ENCODE results near the gene SFXN3.

SFXN3 gene

DNA sequence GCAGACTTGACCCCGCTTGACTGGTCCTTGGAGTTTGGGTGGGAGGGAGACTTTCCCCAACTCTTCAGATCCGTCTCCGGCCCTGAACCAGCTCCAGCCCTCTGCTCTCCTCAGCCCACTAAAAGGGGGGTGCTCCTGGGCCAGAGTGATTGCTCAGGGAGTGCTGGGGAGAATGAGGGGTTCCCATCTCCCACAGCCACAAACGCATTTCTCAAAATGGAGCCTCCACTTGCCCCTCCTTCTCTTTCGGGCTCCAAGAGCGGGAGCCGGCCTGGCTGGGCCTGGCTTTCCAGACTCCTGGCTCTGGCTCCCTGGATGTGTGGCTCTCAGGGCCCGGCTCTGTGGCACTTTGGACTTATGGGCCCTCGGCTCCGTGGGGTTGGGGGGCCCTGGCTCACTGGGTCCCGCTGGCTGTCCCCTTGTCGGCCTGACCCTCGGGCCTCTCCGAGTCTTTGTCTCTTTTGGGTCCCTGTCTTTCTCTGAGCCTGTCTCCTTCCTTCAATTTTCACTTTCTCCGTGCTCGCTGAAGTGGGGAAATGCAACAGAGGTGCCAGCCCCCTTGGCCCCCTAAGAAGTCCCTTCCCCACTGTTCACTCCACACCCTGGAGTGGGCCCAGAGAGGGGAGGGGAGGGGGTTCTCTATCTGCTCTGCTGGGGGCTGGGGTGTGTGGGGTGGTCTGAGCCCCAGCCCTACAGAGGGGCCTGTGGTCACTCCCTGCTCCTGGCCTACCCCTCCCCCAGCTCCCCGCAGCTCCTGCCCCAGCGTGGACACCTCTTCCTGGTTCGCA lies 30.7 kb upstream of the SFXN3 start:
- DNase-seq = no peak

DNA sequence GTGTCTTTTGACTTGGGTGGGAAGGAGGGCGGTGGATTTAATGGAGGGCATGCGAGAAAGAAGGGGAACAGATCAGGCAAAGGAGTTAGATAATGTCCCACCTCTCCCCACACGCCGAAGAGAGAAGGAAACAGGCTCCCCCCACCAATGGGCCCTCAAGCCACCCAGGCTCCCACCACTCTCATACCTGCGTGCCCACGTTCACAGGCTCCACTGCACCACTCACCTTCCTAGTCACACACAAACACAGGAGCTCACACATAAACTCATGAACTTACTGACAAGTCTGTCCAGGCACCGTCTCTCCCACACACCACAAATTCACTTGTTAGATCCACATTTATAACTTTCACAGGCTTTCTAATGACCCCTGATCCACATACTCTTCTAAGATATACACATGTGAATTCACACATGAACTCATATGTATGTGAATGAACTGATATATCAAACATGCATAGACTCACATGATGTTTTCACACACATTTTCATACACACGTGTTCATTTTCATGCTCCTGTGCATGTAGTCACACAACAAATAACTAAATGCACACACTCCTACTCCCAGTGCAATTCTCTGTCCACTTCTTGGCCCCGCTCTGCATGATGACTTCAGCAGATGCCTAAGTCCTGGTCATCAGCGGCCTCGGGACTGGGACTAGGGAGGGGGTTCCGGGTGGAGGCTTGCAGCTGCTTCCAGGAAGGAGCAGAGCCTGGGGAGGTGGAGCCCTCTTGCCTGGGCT lies 29.9 kb upstream of the SFXN3 start:
- DNase-seq = no peak

DNA sequence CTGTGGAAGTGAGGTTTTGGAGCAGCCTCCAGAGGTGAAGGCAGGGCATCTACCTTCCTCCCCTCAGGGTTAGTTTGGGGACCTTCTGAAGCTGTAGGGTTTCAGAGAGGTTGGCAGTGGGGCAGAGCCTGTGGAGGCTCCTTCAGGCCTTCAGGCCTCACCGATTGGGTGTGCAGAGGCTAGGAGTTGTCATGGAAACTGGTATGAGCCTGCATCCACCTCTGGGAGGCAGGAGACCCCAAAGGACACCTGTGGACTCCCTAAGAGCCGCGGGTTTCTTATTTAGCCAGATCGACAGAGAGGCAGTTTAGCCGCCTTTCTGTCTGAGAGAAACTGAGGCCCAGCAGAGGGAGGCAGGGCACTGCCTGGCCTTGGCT lies 29.4 kb upstream of the SFXN3 start:
- DNase-seq = no peak

DNA sequence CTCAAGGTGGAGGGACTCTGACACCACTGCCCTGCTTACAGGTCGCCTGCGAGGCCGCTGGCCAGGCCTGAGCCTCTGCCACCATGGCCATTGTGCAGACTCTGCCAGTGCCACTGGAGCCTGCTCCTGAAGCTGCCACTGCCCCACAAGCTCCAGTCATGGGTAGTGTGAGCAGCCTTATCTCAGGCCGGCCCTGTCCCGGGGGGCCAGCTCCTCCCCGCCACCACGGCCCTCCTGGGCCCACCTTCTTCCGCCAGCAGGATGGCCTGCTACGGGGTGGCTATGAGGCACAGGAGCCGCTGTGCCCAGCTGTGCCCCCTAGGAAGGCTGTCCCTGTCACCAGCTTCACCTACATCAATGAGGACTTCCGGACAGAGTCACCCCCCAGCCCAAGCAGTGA lies 28.6 kb upstream of the SFXN3 start:
- DNase-seq = no peak

DNA sequence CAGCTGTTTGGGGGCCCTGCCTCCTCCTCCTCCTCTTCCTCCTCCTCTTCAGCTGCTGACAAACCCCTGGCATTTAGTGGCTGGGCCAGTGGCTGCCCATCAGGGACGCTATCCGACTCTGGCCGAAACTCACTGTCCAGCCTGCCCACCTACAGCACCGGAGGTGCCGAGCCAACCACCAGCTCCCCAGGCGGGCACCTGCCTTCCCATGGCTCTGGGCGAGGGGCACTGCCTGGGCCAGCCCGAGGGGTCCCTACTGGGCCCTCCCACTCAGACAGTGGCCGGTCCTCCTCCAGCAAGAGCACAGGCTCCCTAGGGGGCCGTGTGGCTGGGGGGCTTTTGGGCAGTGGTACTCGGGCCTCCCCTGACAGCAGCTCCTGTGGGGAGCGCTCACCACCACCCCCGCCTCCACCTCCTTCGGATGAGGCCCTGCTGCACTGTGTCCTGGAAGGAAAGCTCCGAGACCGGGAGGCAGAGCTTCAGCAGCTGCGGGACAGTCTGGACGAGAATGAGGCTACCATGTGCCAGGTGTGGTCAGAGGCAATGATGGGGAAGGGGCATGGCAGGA lies 27.3 kb upstream of the SFXN3 start:
- no peak for DNase-seq

DNA sequence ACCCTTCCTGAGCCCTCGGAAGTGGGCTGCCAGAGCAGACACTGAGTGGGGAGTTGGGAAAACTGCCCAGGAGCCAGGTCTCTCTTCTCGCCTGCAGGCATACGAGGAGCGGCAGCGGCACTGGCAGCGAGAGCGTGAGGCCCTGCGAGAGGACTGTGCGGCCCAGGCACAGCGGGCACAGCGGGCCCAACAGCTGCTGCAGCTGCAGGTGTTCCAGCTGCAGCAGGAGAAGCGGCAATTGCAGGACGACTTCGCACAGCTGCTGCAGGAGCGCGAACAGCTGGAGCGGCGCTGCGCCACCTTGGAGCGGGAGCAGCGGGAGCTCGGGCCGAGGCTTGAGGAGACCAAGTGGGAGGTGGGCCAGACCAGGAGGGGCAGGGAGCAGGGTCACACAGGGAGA lies 25.7 kb upstream of the SFXN3 start:
- DNase-seq = no peak

DNA sequence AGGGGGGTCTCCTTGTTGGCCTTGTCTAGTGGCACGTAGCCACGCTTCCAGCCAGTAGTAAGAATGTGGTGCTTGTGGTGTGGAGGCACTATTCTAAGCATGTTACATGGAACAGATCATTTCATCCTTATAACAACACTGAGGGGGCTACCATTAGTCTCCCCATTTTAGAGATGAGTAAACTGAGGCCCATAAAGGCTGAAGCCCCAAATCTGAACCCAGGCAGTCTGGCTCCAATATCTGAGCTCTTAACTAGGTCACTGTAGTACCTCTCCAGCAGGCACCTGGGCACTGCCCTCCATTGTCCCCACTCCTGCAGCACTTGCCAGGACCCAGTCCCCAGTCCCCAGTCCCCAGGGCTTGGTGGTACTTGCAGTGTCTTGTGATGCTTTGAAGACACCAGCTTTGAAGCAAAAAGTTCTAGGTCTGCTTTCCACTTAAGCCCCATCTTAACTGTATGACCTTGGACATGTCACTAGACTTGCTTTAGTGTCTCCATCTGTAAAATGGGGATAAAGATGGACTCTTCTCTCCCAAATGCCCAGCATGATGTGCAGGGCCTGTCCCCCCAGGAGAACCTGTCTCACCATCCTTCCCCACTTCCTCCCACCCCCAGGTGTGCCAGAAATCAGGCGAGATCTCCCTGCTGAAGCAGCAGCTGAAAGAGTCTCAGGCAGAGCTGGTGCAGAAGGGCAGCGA lies 25.0 kb upstream of the SFXN3 start:
- no peak for DNase-seq

DNA sequence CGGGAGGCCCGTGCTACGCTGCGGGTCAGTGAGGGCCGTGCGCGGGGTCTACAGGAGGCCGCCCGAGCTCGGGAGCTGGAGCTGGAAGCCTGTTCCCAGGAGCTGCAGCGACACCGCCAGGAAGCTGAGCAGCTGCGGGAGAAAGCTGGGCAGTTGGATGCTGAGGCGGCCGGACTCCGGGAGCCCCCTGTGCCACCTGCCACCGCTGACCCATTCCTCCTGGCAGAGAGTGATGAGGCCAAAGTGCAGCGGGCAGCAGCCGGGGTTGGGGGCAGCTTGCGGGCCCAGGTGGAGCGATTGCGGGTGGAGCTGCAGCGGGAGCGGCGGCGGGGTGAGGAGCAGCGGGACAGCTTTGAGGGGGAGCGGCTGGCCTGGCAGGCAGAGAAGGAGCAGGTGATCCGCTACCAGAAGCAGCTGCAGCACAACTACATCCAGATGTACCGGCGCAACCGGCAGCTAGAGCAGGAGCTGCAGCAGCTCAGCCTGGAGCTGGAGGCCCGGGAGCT lies 24.4 kb upstream of the SFXN3 start:
- no peak for DNase-seq

DNA sequence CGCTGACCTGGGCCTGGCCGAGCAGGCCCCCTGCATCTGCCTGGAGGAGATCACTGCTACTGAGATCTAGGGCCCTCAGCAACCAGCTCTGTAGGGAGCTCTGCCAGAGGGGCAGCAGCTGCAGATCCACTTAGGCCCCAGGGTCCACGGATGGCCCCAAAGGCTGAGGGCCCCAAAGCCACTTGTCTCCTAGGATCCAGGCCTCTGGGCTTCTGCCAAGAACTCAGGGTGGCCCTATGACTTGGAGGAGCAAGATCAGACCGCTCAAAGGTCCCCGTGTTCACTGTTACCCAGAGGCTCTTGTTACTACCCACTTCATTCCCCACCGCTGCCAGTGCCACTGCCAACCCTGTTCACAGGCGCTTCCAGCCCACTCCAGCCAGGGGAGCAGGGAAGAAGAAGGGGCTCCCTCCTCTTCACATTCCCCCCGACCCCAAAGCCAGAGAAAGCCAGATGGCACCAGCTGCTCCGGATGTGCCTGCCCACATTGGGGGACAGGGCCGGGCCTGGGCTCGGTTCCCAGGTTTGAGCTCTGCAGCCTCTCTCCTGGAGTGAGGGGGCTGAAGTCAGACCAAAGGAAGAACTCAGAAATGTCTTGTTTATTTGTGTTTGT lies 23.8 kb upstream of the SFXN3 start:
- DNase-seq = no peak

DNA sequence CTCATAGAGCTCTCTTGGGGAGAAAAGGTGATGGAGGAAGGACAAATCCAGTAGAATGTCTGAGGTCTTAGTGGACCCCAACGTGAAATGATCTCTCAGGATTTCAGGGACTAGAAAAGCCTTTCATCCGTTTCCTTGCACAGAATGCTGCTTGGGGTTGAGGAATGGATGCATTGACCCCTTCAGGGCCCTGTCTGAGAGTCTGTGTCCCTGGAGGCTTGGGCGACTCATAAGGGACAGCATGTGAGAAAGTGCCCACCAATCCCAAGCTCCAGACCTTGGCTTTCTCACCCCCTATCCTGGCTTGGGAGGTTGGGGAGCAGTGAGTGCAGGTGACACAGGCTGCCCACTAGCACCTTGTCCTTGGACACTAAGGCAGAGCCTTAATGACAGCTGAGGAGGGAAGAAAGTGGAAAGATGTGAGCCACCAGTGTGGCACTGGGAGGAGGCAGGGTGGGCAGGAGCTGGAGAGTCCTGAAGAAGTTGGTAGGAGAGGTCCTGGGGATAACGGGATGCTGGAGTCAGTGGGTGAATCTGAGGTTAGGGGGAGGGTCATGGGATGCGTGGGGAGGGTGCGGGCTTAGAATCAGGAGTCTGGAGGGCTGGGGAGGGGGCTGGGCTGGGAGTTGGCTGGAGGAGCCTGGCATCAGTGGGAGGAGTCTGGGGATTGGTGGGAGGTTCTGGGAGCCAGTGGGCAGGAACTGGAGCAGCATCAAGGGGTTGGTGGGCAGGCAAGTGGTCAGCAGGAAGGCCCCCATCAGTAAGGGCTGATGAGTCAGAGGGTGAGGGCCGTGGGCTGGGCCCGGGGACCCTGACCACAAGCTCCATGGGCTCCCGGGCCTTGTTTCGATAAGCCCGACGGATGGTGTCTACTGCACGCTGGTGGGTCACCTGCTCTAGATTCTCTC lies 22.9 kb upstream of the SFXN3 start:
- DNase-seq = no peak

DNA sequence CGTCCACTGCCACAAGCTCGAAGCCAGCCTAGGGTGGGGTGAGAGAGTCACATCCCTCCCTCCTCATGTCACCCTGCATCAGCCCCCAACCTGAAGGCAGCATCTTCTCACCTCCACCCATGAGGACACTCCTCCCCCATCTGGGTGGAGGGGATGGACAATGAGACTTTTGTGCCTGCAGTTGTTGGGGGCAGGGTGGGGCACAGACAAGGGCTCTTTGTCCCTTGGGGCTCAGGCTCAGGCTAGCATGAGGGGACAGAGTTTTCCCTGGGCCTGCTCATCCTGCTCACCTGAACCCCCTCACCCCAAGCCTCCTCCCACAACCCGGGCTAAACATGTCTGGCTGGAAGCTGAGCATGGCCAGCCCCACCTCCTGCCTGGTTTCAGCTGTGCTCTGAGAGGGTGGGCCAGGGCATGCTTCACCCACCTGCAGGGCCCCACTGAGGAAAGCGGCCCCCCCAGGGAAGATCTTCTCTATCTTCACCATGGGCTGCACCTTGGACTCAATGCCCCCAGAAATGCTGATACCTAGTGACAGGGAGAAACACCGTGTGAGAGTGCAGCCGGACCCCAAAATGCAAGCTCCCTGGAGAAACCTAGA lies 22.1 kb upstream of the SFXN3 start:
- DNase-seq = no peak

DNA sequence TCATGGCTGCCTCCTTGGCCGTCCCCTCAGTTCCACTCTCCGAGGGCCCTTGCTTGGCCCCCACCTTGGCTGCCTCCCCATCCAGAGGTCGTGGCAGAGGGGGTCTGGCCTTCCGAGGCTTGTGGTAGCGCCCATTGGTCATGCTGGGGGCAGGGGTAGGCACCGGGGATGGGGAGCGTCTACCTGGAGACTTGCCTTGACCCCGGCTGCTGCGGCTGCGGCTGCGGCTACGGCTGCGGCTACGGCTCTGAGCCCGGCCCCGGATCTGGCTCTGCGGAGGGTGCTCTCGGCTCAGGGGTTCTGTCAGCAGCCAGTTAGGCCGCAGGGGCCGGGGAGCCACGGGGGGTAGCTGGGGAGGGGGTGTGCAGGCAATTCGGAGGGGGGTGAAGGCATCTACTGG lies 20.7 kb upstream of the SFXN3 start:
- no peak for DNase-seq

DNA sequence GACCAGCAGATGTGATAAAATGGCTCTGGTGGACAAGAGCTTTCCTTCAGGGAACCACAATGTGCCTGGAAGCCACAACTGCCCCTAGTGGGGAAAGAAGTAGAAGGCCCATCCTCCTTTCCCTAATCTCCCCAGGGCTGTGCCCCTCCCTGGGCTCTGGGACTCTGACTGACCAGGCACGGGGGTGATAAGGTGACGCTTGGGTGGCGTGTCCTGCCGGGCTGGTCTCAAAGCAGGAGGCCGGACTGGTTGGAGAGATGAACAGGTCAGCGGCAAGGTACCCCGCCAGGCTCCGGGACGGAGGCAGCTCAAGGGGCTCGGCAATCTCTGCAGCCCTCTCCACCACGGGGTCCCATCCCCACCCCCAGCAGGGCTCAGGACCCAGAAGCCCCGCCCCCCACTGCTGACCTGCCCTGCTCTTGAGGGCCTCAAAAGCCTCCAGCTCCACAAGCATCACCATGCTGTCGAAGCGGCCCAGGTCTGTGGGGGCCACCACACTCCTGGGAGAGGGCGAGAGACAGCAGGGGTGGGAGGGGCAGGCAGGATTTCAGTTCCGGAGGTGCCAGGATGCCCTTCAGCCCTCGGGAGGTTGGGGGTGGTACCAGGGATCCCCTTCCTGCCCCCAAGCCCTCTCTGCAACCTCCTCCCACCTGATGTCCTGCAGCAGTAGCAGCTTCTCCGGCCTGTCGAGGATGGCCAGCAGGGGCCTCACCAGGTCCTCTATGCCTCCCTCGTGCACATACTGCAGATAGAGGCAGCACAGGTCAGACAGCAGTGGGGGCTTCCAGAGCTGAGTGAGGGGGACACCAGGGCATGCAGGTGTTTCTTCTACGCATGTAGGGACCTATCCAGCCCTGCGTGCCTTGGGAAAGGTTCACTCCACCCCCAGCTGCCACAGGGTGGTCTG lies 19.3 kb upstream of the SFXN3 start:
- DNase-seq = no peak

DNA sequence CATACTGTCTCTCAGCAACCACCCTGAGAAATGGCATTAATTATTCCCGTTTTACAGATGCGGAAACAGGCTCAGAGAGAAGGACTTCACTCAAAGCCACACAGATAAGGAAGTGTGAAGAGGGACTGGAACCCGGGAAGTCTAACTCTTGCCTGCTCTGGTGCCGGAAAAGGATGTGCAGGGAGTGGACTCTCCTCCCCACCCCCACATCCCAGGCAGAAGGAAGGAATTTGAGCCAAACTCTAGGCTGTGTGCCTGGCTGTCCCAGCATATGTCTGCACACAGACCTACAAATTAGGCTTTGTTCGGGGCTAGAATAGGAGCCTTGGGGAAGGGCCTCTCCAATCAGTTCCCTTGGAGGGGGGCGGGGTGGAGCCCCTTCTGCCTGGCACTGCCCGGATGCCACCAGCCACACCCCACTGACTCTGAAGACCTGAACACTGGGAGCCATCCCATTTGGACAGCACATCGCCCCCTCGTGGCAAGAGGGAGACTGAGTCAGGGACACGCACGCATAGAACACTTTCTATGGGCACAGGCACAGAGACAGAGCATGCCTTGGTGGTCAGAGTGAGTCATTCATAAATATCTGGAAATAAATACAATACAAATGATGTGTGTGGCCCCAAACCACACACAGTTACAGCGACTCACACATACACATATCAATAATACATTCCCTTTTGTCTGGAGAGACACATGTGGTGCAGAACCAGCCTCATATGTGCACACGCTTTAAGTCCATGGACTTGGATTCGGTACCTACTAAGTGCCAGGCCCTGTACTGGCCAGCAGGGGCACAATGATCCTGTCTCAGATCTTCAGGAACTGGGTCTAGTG lies 18.3 kb upstream of the SFXN3 start:
- peak; percentile 32 for DNase-seq

DNA sequence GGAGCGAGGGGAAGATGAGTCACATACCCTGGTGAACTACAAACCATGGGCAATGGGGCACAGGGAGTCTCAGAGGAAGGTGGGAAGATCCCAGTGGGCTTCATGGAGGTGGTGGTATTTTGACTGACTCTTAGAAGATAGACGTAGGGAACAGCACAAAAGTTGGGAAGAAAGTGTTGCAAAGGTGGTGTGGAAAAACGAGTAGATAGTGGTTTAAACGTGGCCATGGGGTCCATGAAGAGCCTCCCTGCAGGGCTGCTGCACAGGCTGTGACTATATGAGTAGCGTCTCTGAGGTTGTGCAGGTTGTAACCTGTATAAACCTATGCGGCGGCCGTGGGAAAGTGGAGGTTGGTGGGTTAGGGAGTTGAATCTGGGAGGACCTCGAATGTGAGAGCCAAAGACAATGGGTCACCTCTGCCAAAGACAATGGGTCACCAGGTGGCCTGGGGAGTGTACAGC lies 17.6 kb upstream of the SFXN3 start:
- DNase-seq = no peak

DNA sequence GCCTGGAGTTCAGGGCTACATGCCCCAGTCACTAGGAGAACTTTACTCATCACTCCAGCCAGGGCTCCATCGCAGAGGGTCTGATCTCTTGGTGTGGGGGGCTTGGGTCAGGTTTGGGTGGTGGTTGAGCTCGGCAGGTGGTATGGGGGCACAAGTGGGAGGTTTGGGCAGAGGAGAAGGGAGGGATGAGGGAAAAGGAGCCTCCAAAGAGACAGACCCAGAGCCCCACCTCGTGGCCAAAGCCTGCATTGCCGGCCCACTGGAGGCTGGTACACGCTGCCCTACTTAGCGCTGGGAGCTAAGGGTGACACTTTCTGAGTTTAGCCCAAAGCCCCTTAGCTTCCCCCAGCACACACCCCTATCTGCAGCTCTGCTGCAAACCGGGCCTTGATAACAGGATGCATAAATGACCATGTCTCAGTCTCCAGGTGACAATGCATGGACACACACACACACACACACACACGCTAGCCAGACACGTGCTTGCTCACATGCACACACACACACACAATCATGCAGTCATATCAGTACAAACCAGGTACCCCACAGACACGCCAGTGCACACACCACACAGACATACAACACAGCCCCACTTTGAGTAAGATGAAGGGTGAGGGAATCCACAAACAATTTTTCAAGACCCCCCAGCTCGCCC lies 16.7 kb upstream of the SFXN3 start:
- DNase-seq = peak; percentile 35

DNA sequence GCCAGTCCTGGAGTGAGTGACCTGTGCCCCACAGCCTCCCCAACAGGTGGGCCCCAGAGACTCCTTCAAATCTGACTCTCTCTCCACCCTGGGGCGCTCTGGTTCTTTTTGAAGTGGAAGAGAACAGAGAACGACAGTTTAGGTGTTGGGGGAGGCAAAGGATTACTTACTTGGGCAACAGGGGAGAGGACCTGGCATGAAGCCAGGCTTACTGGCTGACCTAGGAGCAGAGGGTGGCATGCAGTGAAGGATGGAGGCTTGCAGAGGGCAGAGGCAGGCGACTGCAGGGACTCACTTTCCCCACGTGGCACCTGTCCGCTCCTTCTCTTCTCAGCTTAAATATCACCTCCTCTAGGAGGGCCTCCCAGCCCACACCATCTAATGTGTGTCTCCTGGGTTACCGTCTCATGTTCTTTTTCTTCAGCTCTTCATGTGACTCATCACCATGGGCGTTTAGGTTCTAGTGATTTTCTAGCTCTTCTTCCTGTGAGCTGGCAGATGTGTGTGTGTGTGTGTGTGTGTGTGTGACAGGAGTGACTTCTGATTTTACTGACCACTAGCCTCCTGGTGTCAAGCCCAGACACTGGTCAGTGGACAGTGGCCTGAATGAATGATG lies 16.0 kb upstream of the SFXN3 start:
- DNase-seq = no peak

DNA sequence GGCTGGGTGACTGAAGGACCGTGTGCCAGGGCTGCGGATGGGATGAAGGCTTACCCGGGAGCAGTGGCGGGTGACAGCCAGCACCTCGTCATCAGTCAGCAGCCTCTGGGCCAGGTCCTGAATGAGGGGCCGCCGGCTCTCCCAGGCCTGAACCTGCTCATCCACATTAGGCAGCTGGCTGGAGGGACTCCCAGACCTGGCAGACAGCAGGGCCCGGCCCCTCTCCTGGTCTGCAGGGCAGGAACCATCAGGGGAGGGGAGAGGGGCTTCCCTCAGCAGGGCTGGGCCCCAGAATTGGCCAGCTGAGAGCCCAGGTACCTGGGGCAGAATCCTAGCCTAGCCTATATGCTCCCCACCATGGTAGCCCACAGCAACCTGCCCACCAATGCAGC lies 15.5 kb upstream of the SFXN3 start:
- DNase-seq = no peak

Data from NCI-H1105 (cell line).